Mucosa of descending colon (tissue), 3 donors: Measurements from ENCODE around the gene C6orf118. TPM values are rescaled to one million over a fixed set of nuclear protein-coding genes. Genes with fewer than 3 reads are reported as not detected.

Experiments used
- ATAC-seq: fragments of 200-7000 bp; cut with Tn5 transposase; one replicate; pipeline ENCODE4 v1.9.1; 2020; ENCODE audit warnings: mild to moderate bottlenecking, moderate library complexity
- DNase-seq, 3 donors: peaks; one replicate each; pipeline ENCODE4 v3.0.0-alpha.2; 2020
- H3K36me3 ChIP-seq: fragments of 200-600 bp; one replicate; pipeline ENCODE4 v1.8.0; 2021; ENCODE audit warnings: low read depth, mild to moderate bottlenecking
- H3K4me1 ChIP-seq: fragments of 200-600 bp; one replicate; pipeline ENCODE4 v1.8.0; 2021; ENCODE audit warnings: low read depth, mild to moderate bottlenecking
- H3K4me3 ChIP-seq: fragments of 200-600 bp; one replicate; pipeline ENCODE4 v1.8.0; 2021; ENCODE audit warnings: mild to moderate bottlenecking
- H3K9me3 ChIP-seq: fragments of 200-600 bp; one replicate; pipeline ENCODE4 v1.8.0; 2021; ENCODE audit warnings: mild to moderate bottlenecking
- intact Hi-C, 2 donors: fragments of 100-400 bp; cut with DNase I in 1 of 2; cut with micrococcal nuclease in 1 of 2; formaldehyde crosslinking; loops; one replicate each; pipeline versions ENCODE4 v1.11.0 to v1.11.1; 2022; cut with DNase I, micrococcal nuclease
- total RNA-seq, 3 donors: library from RNA; stranded (reverse); fragmentation: NEBNext Ultra II Directional in 2 of 3; extraction: Animal tissue kit (Norgen Biotek cat#: 25700) in 2 of 3; gene quantifications; one replicate each; pipeline versions ENCODE4 v1.2.1 to v1.2.4, GENCODE V29; 2021 to 2023
- TF ChIP-seq, protein P1 (sequence below): fragments of 200-600 bp; IDR thresholded peaks from one replicate; pipeline ENCODE4 v1.8.0; 2022; ENCODE audit warnings: antibody characterized with exemption, mild to moderate bottlenecking
- donor health status: DM: no; HTN: no; CAD: no; lungs with moderate emphysema.
- donor health status: DM: no; HTN: no; CAD: no.
- donor health status: DM: no; HTN: yes; CAD: no.

Gene C6orf118
- total RNA-seq, 3 donors from 2014 or later: 0.32 TPM; not detected in 2

- TF ChIP-seq, protein P1, sequence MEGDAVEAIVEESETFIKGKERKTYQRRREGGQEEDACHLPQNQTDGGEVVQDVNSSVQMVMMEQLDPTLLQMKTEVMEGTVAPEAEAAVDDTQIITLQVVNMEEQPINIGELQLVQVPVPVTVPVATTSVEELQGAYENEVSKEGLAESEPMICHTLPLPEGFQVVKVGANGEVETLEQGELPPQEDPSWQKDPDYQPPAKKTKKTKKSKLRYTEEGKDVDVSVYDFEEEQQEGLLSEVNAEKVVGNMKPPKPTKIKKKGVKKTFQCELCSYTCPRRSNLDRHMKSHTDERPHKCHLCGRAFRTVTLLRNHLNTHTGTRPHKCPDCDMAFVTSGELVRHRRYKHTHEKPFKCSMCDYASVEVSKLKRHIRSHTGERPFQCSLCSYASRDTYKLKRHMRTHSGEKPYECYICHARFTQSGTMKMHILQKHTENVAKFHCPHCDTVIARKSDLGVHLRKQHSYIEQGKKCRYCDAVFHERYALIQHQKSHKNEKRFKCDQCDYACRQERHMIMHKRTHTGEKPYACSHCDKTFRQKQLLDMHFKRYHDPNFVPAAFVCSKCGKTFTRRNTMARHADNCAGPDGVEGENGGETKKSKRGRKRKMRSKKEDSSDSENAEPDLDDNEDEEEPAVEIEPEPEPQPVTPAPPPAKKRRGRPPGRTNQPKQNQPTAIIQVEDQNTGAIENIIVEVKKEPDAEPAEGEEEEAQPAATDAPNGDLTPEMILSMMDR: no peak
- DNase-seq (no peak), ATAC-seq (no peak)
- Histone ChIP-seq H3K4me3 (no peak overlapping the region), H3K9me3 (peaks cover 24% of the 10 kb centered on the region), H3K4me1 (no peaks in the 10 kb centered on the region), H3K36me3 (no peaks in the 10 kb centered on the region)
- intact Hi-C loops: no loop called here
Observed at GRCh38 chr6:165231177-165231576, 78.2 kb downstream of the C6orf118 start.
